GM18909 (cell line): Measurements from ENCODE around the gene SNTN.
"Not testable (repeated sequence)": the region's sequence is repeated elsewhere in the genome, so short reads cannot be mapped to it uniquely, and the experiment has no call there.

Source experiments
- ATAC-seq: cut with Tn5 transposase; IDR thresholded peaks from one replicate; pipeline ENCODE4 v1.9.1; 2021; ENCODE audit warnings: mild to moderate bottlenecking; ENCODE audit not compliant: unreplicated experiment, poor library complexity

Gene SNTN

DNA sequence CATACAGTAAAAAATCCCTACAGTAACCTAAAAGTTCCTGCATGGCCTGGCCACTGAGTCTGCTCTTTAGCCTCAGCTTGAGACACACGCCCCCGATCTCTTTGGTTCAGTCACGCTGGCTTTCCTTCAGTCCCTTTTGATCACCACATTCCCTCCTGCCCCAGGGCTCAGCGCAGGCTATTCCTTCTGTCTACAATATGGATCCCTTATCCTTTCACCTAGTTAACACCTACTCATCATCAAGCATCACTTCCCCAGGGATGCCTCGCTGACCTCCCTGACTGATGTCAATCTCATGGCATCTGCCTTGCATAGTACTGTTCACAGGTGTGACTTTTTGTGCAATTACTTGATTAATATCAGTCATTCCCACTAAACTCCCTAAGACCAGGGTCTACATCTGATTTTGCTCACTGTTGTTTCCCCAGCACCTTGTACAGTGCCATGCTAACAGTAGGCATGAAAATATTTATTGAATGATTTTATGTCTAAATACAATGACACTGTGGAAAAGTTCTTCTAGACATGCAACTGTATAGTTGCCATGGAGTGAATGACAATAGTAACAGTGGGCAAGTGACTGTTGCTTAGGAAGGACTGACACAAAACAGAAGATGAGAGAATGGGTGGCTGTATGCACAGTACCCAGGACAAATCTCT is at the start of gene SNTN:
Gene SNTN (plus strand): TSS at position 610 of the 660 bp plus-strand sequence. CDS start 13 bp downstream, at position 623.
- no peak for ATAC-seq

DNA sequence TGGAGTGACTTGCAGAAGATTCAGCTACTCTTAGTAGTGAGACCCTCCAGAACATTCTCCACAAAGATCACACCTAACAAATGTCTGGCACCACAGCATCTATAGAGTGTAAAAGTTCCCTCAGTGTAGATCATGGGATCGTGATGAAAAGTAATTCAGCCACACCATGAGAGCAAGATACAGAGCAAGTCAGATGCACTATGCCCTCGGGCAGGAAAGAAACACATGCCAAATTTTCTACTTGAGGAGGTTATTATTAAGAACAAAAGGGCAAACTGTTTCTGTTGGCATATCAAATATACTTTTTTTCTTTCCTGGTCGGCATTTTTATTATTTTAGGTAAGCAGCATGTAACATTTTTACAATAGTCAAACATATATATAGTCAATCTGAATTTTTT is 44.8 kb upstream of the SNTN start:
- no peak for ATAC-seq

DNA sequence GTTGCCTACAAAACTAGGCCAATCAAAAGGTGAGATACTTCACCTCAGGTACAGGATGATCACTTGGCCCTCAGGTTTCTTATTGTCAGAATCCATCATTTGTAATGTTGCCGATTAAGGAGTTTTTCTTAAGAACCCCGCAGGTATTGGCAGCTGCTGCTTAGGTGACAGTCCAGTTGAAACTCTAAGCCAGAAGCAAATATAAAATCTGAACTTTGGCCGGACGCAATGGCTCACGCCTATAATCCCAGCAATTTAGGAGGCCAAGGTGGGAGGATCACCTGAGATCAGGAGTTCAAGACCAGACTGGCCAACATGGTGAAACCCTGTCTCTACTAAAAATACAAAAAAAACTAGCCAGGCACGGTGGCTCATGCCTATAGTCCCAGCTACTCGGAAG is 43.1 kb upstream of the SNTN start:
- ATAC-seq: no peak

- no peak for ATAC-seq
These were observed 42.6 kb upstream of the SNTN start for GRCh38 chr3:63609834-63610233.

GRCh38 chr3:63611382-63611781 is 41.1 kb upstream of the SNTN start:
- no peak for ATAC-seq

DNA sequence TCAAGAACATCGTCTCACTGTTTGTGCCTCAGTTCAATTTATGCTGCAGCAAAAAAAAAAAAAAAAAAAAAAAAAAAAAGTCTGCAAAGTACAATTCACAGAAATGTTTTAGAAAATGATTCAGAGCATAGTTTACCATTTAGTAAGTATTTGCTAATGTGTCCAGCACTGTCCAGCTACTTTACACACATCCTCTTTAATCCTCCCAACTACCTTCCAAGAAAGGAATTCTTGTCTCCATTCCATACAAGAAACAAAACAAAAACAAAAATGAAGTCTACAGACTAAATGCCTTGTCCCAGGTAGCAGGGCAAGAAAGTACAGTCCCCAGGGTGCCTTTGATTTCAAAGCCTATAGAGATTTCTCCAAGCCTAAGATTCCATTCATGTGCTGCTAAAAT is 38.9 kb upstream of the SNTN start:
- ATAC-seq: no peak

GRCh38 chr3:63617391-63617790 is 35.1 kb upstream of the SNTN start:
- no peak for ATAC-seq

DNA sequence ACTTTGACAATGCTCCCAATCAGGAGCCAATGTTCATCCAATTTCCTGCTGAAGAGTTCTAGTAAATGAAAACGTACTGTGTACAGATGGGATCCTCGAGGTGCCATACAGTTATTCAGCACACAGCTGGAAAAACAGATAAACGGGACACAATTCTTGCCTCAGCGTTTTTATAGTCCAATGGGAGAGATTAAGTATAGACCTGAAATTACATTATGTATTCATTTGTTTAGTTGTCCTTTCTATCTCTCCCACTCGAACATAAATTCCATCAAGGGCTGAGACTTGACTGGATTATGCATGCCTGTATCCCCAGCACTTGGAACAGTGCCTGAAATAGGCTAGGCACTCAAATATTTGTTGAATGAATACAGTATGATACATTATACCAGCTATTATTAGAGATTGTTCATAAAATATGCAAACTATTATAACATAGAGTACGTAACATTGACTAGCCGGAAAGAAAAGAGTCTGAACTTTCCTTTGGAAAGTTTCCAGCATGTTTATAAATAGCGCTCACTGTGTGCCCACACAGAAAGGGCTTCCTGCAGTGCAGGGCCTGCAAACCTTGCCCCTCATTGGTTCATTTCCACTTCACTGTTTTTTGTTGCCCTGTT is 27.4 kb upstream of the SNTN start:
- ATAC-seq: no peak

DNA sequence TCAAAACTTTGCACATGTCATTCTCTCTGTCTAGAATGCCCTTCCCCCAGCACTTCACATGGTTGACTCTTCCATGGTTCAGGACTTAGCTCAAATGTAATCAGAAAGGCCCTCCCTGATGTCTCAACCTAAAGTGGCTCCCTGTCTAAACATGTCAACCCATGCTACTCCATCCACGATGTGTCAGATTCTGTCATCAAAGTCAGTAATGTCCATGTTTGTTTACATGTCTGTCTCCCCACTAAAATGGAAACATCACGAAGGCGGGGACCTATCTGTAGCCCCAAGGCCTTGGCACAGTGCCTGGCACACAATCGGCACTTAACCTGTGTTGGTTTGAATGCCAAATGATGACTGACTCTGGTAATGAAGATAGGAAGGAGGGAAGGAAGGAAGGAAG is 20.8 kb upstream of the SNTN start:
- no peak for ATAC-seq

- no peak for ATAC-seq
These were observed 17.3 kb upstream of the SNTN start for GRCh38 chr3:63635186-63635585.

GRCh38 chr3:63639806-63640205 is 12.7 kb upstream of the SNTN start:
- no peak for ATAC-seq

DNA sequence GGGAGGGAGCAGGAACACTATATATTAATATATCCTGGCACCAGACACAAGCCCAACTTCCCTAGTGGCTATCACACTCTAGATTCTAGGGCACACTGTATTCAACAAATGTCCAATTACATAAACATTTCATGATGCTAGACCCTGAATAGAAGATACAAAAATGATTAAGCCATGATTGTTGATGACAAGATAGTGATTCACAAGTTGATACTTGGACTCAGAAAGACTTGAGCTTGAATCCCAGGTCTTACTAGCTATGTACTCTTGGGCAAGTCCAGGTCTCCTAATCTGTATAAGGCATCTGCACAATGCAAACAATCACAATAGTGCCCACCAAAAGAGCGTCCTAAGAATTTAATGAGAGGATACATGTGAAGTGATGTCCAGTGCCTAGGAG is 10.0 kb upstream of the SNTN start:
- ATAC-seq: no peak

- ATAC-seq: no peak
These were observed 8.2 kb upstream of the SNTN start for GRCh38 chr3:63644212-63644797.

GRCh38 chr3:63644928-63645781 is 7.3 kb upstream of the SNTN start:
- not testable (repeated sequence) for ATAC-seq

DNA sequence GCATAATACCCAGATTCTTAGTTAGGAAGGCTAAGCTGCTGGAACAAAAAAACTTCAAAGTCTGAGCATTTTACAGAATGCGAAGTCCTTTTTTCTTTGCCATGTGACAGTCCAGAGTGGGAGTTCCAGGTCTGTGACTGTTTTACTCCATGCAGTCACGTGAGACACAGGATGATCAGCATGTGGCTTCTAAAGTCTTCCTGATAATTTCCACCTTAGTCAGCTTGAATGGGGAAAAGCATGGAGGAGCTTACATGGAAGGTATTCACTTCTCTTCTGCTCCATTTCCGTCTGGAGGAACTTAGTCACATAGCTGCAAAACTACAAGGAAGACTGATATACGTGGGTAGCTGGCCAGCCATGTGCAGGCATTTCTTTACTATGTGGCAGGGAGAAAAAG is 1.7 kb downstream of the SNTN start:
- ATAC-seq: no peak

DNA sequence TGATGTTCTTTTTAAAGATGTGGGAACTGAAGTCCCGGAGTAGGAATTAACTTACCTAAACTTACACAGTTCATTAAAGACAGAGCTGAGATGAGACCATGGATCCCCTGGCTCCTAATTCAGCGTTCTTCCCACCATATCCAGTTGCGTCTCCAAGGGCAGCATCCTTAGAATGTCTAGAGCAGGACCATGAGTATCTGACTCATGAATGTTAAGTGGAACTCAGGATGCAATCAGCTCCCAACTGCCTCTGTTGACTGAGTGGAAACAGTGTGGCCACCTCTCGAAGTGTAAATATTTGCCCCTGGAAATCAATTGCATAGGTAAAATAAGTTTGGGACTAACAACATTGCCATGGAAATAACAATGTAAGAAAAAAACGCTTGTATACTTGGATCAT is 2.5 kb downstream of the SNTN start:
- ATAC-seq: no peak

GRCh38 chr3:63655519-63655918 is 3.0 kb downstream of the SNTN start:
- no peak for ATAC-seq

- ATAC-seq: no peak
These were observed 4.3 kb downstream of the SNTN start for GRCh38 chr3:63656786-63657185.

DNA sequence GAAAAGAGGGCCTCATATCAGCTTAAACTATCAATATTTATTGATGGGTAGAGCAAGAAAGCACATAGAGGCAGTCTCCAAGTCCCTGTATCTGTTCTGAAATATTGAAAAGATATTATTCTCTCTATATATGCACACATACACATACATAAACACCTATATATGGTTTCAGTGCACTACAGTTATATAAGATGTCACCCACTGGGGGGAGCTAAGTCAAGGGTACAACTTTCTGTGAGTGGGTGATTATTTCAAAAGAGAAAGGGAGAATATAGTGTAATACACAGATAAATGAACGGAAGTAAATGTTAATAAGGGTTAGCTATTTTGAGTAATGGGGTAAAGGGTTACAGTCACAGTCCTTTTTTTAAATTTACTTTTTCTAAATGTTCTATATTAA is 8.8 kb downstream of the SNTN start:
- ATAC-seq: no peak

DNA sequence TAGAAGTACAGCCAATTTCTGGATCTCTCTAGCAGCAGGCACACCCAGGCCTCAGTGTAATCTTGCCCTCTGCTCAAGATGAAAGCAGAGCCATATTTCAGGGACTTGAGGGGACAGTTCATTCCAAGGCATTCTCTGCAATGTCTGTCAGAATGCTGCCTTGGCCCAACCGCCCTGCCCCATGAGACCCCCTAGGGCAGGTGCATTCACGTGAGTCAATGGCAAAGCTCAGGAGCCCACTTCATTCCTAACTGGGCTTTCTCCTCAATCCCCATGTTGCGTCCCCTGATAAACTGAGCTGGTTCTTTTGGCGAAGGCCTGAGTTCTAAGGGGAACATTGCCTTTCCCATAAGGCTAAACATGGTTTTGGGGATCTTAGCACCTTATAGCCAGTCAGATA is 9.5 kb downstream of the SNTN start:
- ATAC-seq: no peak

DNA sequence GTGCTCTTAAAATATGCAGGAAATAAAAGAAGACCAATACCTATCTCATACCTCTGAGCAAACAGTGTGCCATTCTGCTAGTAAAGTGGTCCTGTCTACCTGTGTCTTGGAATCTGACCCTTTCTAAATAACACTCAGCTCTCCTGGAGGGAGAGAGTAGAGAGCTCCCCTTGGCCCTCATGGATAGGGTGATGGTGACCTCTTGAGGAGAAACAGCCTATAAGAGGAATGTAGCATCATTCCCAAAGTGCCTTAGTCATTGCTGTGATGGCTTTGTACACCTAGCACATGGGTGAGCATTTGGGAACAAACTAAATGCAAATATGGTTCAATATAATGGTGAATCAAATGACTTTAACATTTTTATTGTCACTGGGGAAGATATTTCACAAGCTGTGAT is 10.0 kb downstream of the SNTN start:
- ATAC-seq: no peak
